ENCODE data around the gene LYZL4. TPM values are rescaled to one million over a fixed set of nuclear protein-coding genes. Genes with fewer than 3 reads are reported as not detected.

LYZL4 gene
- total RNA-seq, 1 donor from 2014 or later, result not detected

- TF ChIP-seq CTCF (IDR thresholded peaks at IDR 0.05; ENCODE audit: partially characterized antibody, unreplicated experiment), result no peak
- Mint-ChIP-seq H3K4me3 (ENCODE audit: unreplicated experiment) (peak overlapping the region; percentile 35), H3K4me1 (ENCODE audit: low read depth, unreplicated experiment) (peaks cover 42% of the 10 kb centered on the region), H3K9me3 (ENCODE audit: unreplicated experiment) (peaks cover 9% of the 10 kb centered on the region), H3K36me3 (ENCODE audit: unreplicated experiment) (peaks cover 3% of the 10 kb centered on the region), H3K27me3 (ENCODE audit: unreplicated experiment) (peaks cover 5% of the 10 kb centered on the region), H3K27ac (ENCODE audit: unreplicated experiment) (peak overlapping the region; percentile 92)
- DNase-seq, result peak; percentile 56
Observed at GRCh38 chr3:42412526-42413155, 2.2 kb upstream of the LYZL4 start.

GRCh38 chr3:42411429-42411828 is 1.0 kb upstream of the LYZL4 start:
- Mint-ChIP-seq H3K9me3 (ENCODE audit: unreplicated experiment) (peaks cover 11% of the 10 kb centered on the region), H3K27ac (ENCODE audit: unreplicated experiment) (peak overlapping the region; percentile 56), H3K4me3 (ENCODE audit: unreplicated experiment) (no peak overlapping the region), H3K36me3 (ENCODE audit: unreplicated experiment) (peaks cover 7% of the 10 kb centered on the region), H3K4me1 (ENCODE audit: low read depth, unreplicated experiment) (peaks cover 46% of the 10 kb centered on the region), H3K27me3 (ENCODE audit: unreplicated experiment) (peaks cover 5% of the 10 kb centered on the region)
- no peak for TF ChIP-seq CTCF (IDR thresholded peaks at IDR 0.05; ENCODE audit: partially characterized antibody, unreplicated experiment)
- DNase-seq, result no peak

- no peak overlapping the region for H3K4me3 Mint-ChIP-seq (ENCODE audit: unreplicated experiment)
- no peak overlapping the region for H3K27ac Mint-ChIP-seq (ENCODE audit: unreplicated experiment)
- no peak for TF ChIP-seq CTCF (IDR thresholded peaks at IDR 0.05; ENCODE audit: partially characterized antibody, unreplicated experiment)
- H3K36me3 Mint-ChIP-seq (ENCODE audit: unreplicated experiment), result peaks cover 7% of the 10 kb centered on the region
- H3K27me3 Mint-ChIP-seq (ENCODE audit: unreplicated experiment), result peaks cover 2% of the 10 kb centered on the region
- peaks cover 25% of the 10 kb centered on the region for H3K4me1 Mint-ChIP-seq (ENCODE audit: low read depth, unreplicated experiment)
- peaks cover 11% of the 10 kb centered on the region for H3K9me3 Mint-ChIP-seq (ENCODE audit: unreplicated experiment)
- DNase-seq, result no peak
Observed at GRCh38 chr3:42408156-42408555, 2.3 kb downstream of the LYZL4 start.

- Mint-ChIP-seq H3K4me1 (ENCODE audit: low read depth, unreplicated experiment) (peaks cover 16% of the 10 kb centered on the region), H3K27me3 (ENCODE audit: unreplicated experiment) (no peaks in the 10 kb centered on the region), H3K36me3 (ENCODE audit: unreplicated experiment) (peaks cover 7% of the 10 kb centered on the region), H3K9me3 (ENCODE audit: unreplicated experiment) (peaks cover 4% of the 10 kb centered on the region), H3K4me3 (ENCODE audit: unreplicated experiment) (no peak overlapping the region), H3K27ac (ENCODE audit: unreplicated experiment) (peak overlapping the region; percentile 68)
- DNase-seq, result no peak
- TF ChIP-seq CTCF (IDR thresholded peaks at IDR 0.05; ENCODE audit: partially characterized antibody, unreplicated experiment), result no peak
Observed at GRCh38 chr3:42406727-42407450, 3.5 kb downstream of the LYZL4 start.

- H3K36me3 Mint-ChIP-seq (ENCODE audit: unreplicated experiment), result peaks cover 11% of the 10 kb centered on the region
- H3K4me3 Mint-ChIP-seq (ENCODE audit: unreplicated experiment), result no peak overlapping the region
- no peak for TF ChIP-seq CTCF (IDR thresholded peaks at IDR 0.05; ENCODE audit: partially characterized antibody, unreplicated experiment)
- H3K4me1 Mint-ChIP-seq (ENCODE audit: low read depth, unreplicated experiment), result peaks cover 12% of the 10 kb centered on the region
- H3K27ac Mint-ChIP-seq (ENCODE audit: unreplicated experiment), result no peak overlapping the region
- no peak for DNase-seq
- peaks cover 4% of the 10 kb centered on the region for H3K9me3 Mint-ChIP-seq (ENCODE audit: unreplicated experiment)
- no peaks in the 10 kb centered on the region for H3K27me3 Mint-ChIP-seq (ENCODE audit: unreplicated experiment)
Observed at GRCh38 chr3:42405857-42406256, 4.6 kb downstream of the LYZL4 start.
